Nephron progenitor cell (in vitro differentiated cells): ENCODE results near the gene DCANP1.

Source experiments
- DNase-seq: peaks from one replicate; pipeline ENCODE4 v3.0.0; 2021
- H3K27ac Mint-ChIP-seq: 2 replicates; pipeline ENCODE4 v1.8.0; 2021; ENCODE audit warnings: mild to moderate bottlenecking, moderate library complexity, mixed read lengths
- H3K27me3 Mint-ChIP-seq: 2 replicates; pipeline ENCODE4 v1.8.0; 2021; ENCODE audit warnings: mild to moderate bottlenecking, low read depth, mixed read lengths; ENCODE audit not compliant: poor library complexity
- H3K36me3 Mint-ChIP-seq: 2 replicates; pipeline ENCODE4 v1.8.0; 2021; ENCODE audit warnings: low read depth, mixed read lengths
- H3K4me1 Mint-ChIP-seq: 2 replicates; pipeline ENCODE4 v1.8.0; 2021; ENCODE audit warnings: mixed read lengths
- H3K4me3 Mint-ChIP-seq: 2 replicates; pipeline ENCODE4 v1.8.0; 2021; ENCODE audit warnings: mild to moderate bottlenecking, moderate library complexity, mixed read lengths
- H3K9me3 Mint-ChIP-seq: 2 replicates; pipeline ENCODE4 v1.8.0; 2021; ENCODE audit warnings: mild to moderate bottlenecking, moderate library complexity, mixed read lengths
- CTCF ChIP-seq: fragments of 200-600 bp; sonication (generic); IDR thresholded peaks from 2 replicates; pipeline ENCODE4 v1.5.0; 2021; ENCODE audit warnings: antibody characterized with exemption

The DCANP1 gene

DNA sequence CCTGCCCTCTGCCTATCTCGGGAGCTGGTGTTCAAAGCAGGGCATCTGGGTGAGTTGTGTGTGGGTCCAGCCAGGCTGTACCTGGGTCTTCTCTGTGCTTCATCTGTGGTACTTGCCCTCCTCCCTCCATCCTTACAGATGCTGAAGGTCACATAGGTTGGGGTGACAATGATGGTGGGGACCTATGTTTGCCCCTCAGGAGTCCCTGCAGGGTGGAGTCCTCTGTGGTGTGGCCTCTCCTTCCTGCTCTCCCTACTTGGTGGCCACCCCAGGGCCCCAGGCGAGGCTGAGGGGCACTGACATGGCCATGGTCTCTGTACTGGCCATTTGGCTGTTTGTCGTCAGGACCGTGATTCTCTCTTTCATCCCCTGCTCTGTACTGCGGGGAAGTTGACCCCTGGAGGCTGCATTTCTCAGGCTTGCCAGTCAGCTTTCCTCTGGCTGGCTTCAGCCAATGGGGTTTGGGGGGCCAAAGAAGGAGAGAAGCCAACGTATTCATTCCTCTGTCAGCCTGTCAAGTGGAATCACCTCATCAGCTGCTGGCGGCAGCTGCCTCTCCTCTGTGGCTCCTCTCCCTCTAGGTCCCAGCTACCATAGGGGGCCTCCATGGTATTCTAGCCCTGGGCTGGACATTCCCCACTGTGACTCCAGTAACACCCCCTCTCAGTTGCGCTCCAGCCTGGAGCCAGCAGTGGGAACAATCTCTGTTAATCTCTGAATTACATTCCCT is 4.6 kb downstream of the DCANP1 start:
- peaks cover 6% of the 10 kb centered on the region for H3K27me3 Mint-ChIP-seq
- no peak for DNase-seq
- no peak for TF ChIP-seq CTCF
- no peak overlapping the region for H3K27ac Mint-ChIP-seq
- H3K4me1 Mint-ChIP-seq: peaks cover 79% of the 10 kb centered on the region
- H3K36me3 Mint-ChIP-seq: no peaks in the 10 kb centered on the region
- H3K4me3 Mint-ChIP-seq: no peak overlapping the region
- H3K9me3 Mint-ChIP-seq: no peaks in the 10 kb centered on the region

- peaks cover under 1% of the 10 kb centered on the region for H3K27me3 Mint-ChIP-seq
- no peaks in the 10 kb centered on the region for H3K9me3 Mint-ChIP-seq
- no peak for DNase-seq
- no peak for TF ChIP-seq CTCF
- H3K4me1 Mint-ChIP-seq: peaks cover 86% of the 10 kb centered on the region
- no peak overlapping the region for H3K4me3 Mint-ChIP-seq
- H3K36me3 Mint-ChIP-seq: no peaks in the 10 kb centered on the region
- no peak overlapping the region for H3K27ac Mint-ChIP-seq
These were observed 5.2 kb downstream of the DCANP1 start for GRCh38 chr5:135441919-135442318.

DNA sequence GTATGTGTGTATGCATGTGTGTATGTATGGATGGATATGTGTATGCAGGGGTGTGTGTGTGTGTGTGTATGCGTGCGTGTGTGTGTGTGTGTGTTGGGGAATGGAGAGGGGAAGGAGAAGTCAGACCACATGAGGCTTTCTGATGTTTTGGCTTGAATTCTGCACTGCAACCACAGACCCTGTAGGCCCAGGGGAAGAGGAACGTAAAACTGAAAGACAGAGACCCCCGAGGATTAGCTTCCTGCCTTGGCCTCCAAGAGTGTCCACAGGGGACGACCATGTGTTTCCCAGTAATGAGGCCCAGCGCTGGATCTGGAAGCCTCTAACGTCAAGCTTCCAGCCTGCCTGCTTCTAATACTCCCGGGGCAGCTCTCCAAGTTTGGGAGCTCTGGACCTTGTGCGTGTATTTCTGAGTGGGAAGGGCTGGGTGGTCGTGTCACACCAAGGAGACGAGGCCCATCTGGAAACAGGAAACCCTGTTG is 5.8 kb downstream of the DCANP1 start:
- Mint-ChIP-seq H3K36me3 (no peaks in the 10 kb centered on the region), H3K27me3 (no peaks in the 10 kb centered on the region), H3K9me3 (no peaks in the 10 kb centered on the region), H3K27ac (no peak overlapping the region), H3K4me1 (peaks cover 91% of the 10 kb centered on the region), H3K4me3 (no peak overlapping the region)
- DNase-seq: no peak
- no peak for TF ChIP-seq CTCF

- H3K9me3 Mint-ChIP-seq: no peaks in the 10 kb centered on the region
- no peak overlapping the region for H3K27ac Mint-ChIP-seq
- H3K4me3 Mint-ChIP-seq: no peak overlapping the region
- no peaks in the 10 kb centered on the region for H3K27me3 Mint-ChIP-seq
- TF ChIP-seq CTCF: no peak
- H3K36me3 Mint-ChIP-seq: no peaks in the 10 kb centered on the region
- DNase-seq: no peak
- peaks cover 90% of the 10 kb centered on the region for H3K4me1 Mint-ChIP-seq
These were observed 6.2 kb downstream of the DCANP1 start for GRCh38 chr5:135440916-135441315.

- DNase-seq: no peak
- no peak for TF ChIP-seq CTCF
- Mint-ChIP-seq H3K4me1 (peaks cover 91% of the 10 kb centered on the region), H3K27ac (no peak overlapping the region), H3K36me3 (no peaks in the 10 kb centered on the region), H3K27me3 (no peaks in the 10 kb centered on the region), H3K9me3 (no peaks in the 10 kb centered on the region), H3K4me3 (no peak overlapping the region)
These were observed 7.6 kb downstream of the DCANP1 start for GRCh38 chr5:135439231-135440205.
